HG03060 (cell line): ENCODE data around the gene APOF.
"Not testable (repeated sequence)": the region's sequence is repeated elsewhere in the genome, so short reads cannot be mapped to it uniquely, and the experiment has no call there.

ENCODE experiments used
- ATAC-seq: cut with Tn5 transposase; IDR thresholded peaks from one replicate; pipeline ENCODE4 v1.9.1; 2021; ENCODE audit warnings: low read depth, moderate number of reproducible peaks; ENCODE audit not compliant: unreplicated experiment

APOF gene

GRCh38 chr12:56333679-56334489 is 28.8 kb downstream of the APOF start, which contains the start of gene PAN2:
Gene PAN2, minus strand, starts transcription at chr12:56334000. Its CDS starts 906 bp downstream, at chr12:56333094.
- peak; percentile 80 for ATAC-seq

- ATAC-seq, result no peak
These were observed 29.4 kb downstream of the APOF start for GRCh38 chr12:56333197-56333678.

GRCh38 chr12:56332512-56333196 is 30.0 kb downstream of the APOF start:
- ATAC-seq, result no peak

GRCh38 chr12:56330936-56331490 is 31.6 kb downstream of the APOF start:
- no peak for ATAC-seq

- ATAC-seq, result no peak
These were observed 36.1 kb downstream of the APOF start for GRCh38 chr12:56326533-56326932.

GRCh38 chr12:56326126-56326525 is 36.5 kb downstream of the APOF start:
- no peak for ATAC-seq

GRCh38 chr12:56324206-56324605 is 38.5 kb downstream of the APOF start:
- ATAC-seq, result no peak

GRCh38 chr12:56321610-56322009 is 41.0 kb downstream of the APOF start:
- not testable (repeated sequence) for ATAC-seq

GRCh38 chr12:56321027-56321426 is 41.6 kb downstream of the APOF start:
- ATAC-seq, result no peak

GRCh38 chr12:56317675-56318074 is 45.0 kb downstream of the APOF start:
- ATAC-seq, result no peak

GRCh38 chr12:56315622-56316473 is 46.8 kb downstream of the APOF start, which contains the start of gene CNPY2:
Gene CNPY2, minus strand, starts transcription at chr12:56315988. Its CDS starts 771 bp downstream, at chr12:56315217.
- peak; percentile 82 for ATAC-seq

- ATAC-seq, result no peak
These were observed 47.4 kb downstream of the APOF start for GRCh38 chr12:56315249-56315621.

GRCh38 chr12:56311003-56311402 is 51.7 kb downstream of the APOF start:
- ATAC-seq, result no peak
